ENCODE data around the gene DHX16.

DHX16 gene

GRCh38 chr6:30683183-30683979, 10.6 kb upstream of the DHX16 start:
- H3K27ac ChIP-seq, result peak overlapping the region; percentile 95
- H3K36me3 ChIP-seq, result peaks cover 39% of the 10 kb centered on the region

GRCh38 chr6:30682143-30683117, 9.6 kb upstream of the DHX16 start:
- peak; percentile 38 for TF ChIP-seq CTCF (IDR thresholded peaks at IDR 0.05)
- Histone ChIP-seq H3K4me3 (ENCODE audit: low read depth in 1 of 2, low read length in 1 of 2) (peak overlapping the region; percentile 95 to 100), H3K36me3 (peaks cover 49% of the 10 kb centered on the region), H3K9me3 (no peaks in the 10 kb centered on the region), H3K27ac (peak overlapping the region; percentile 95), H3K4me1 (ENCODE audit: control insufficient read depth in 1 of 2, insufficient read depth in 1 of 2, low read depth in 1 of 2, low read length in 1 of 2) (peaks cover 44 to 66% of the 10 kb centered on the region in 2 experiments), H3K27me3 (no peaks in the 10 kb centered on the region)

More at GRCh38 chr6:30683183-30683979, 10.6 kb upstream of the DHX16 start:
- H3K9me3 ChIP-seq, result no peaks in the 10 kb centered on the region
- TF ChIP-seq CTCF (IDR thresholded peaks at IDR 0.05), result no peak
- no peaks in the 10 kb centered on the region for H3K27me3 ChIP-seq
- peaks cover 53 to 76% of the 10 kb centered on the region in 2 experiments for H3K4me1 ChIP-seq (ENCODE audit: control insufficient read depth in 1 of 2, insufficient read depth in 1 of 2, low read depth in 1 of 2, low read length in 1 of 2)
- H3K4me3 ChIP-seq (ENCODE audit: low read depth in 1 of 2, low read length in 1 of 2), result peak overlapping the region; percentile 95 to 100

DNA sequence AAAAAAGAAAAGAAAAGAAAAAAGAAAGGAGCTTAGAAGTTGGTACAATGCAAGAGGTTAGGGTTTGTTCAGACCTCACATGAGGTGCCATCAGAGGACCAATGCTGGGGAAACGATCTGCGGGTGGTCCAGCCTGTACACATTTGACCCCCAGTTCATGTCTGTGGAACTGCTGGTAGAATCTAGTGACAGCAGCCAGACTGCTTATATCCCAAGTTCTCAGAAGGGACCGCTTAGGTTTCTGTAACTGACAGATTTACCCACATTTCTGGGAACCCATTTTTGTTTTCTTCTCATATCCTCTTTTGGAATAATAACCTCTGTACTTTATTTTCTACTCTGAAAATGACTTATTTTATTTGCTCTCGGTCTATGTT, 8.9 kb upstream of the DHX16 start:
- peaks cover 55% of the 10 kb centered on the region for H3K36me3 ChIP-seq
- peak overlapping the region; percentile 95 for H3K27ac ChIP-seq
- peaks cover 37 to 65% of the 10 kb centered on the region in 2 experiments for H3K4me1 ChIP-seq (ENCODE audit: control insufficient read depth in 1 of 2, insufficient read depth in 1 of 2, low read depth in 1 of 2, low read length in 1 of 2)
- no peaks in the 10 kb centered on the region for H3K9me3 ChIP-seq
- no peaks in the 10 kb centered on the region for H3K27me3 ChIP-seq
- H3K4me3 ChIP-seq (ENCODE audit: low read depth in 1 of 2, low read length in 1 of 2), result peak overlapping the region; percentile 95 to 100
- TF ChIP-seq CTCF (IDR thresholded peaks at IDR 0.05), result no peak

DNA sequence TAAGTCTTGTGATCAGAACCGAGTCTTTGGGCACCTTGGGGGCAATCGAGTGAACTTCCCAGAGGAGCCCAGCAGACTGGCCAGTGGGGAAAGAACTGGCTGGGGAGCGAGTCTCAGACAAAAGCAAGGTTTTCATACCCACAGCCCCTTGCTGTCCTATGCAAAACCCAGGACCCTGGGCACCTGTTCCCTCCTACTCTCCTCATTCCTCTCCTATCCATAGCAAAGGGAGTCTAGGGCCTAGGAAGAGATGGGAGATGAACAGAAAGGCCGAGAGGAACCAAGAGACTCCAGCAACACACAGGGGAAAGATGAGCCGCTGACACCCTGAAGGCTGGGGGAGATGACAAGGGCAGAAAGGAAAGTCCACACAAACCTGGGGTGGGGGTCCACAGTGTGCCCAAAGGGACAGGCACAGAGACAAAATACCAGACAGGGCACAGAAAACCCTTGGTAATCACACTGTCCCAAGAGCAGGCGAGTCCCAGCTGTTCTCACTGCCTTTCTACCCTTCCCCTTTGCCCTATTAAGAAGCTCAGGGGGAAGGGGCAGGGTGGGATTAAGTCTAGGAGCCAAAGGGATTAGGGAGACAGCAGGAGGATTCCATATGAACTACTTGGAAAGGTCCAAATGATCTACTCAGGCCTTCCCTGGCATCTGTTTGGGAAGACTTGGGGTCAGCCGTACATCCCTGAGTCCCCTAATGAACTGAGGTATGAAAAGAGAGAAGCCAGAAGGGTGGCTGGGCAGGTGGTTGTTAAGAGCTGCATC, 7.1 kb upstream of the DHX16 start:
- Histone ChIP-seq H3K4me1 (ENCODE audit: control insufficient read depth in 1 of 2, insufficient read depth in 1 of 2, low read depth in 1 of 2, low read length in 1 of 2) (peaks cover 37 to 55% of the 10 kb centered on the region in 2 experiments), H3K4me3 (ENCODE audit: low read depth in 1 of 2, low read length in 1 of 2) (peak overlapping the region; percentile 95 to 100), H3K27ac (peak overlapping the region; percentile 95), H3K36me3 (peaks cover 67% of the 10 kb centered on the region), H3K27me3 (no peaks in the 10 kb centered on the region), H3K9me3 (no peaks in the 10 kb centered on the region)
- TF ChIP-seq CTCF (IDR thresholded peaks at IDR 0.05), result no peak
